Right renal cortex interstitium (tissue), 3 donors: ENCODE results near the gene MSANTD1. TPM values are rescaled to one million over a fixed set of nuclear protein-coding genes. Genes with fewer than 3 reads are reported as not detected.

ENCODE experiments used
- DNase-seq, 3 donors: peaks; one replicate each; pipeline ENCODE4 v3.0.0-alpha.2; 2013; ENCODE audit warnings: low read depth in 3 of 3, low spot score in 2 of 3
- polyA plus RNA-seq, 3 donors: library from polyadenylated mRNA; unstranded; fragments of 120-200 nt; gene quantifications; one replicate each; pipeline ENCODE4 v1.2.1, GENCODE V29; 2013; ENCODE audit not compliant: insufficient read length in 3 of 3

The MSANTD1 gene
- polyA plus RNA-seq, 3 donors: 0.29 to 0.42 (median 0.35) TPM

GRCh38 chr4:3231471-3231870 is 17.5 kb upstream of the MSANTD1 start:
- no peak for DNase-seq

- DNase-seq: no peak
Measured at GRCh38 chr4:3232001-3232400, 17.0 kb upstream of the MSANTD1 start.

GRCh38 chr4:3232871-3233271 is 16.1 kb upstream of the MSANTD1 start:
- DNase-seq: no peak

GRCh38 chr4:3233391-3234071 is 15.4 kb upstream of the MSANTD1 start:
- DNase-seq: no peak

GRCh38 chr4:3234171-3235029 is 14.6 kb upstream of the MSANTD1 start:
- DNase-seq: no peak

GRCh38 chr4:3235030-3235345 is 14.0 kb upstream of the MSANTD1 start:
- no peak for DNase-seq

GRCh38 chr4:3235581-3235980 is 13.4 kb upstream of the MSANTD1 start:
- DNase-seq: no peak

GRCh38 chr4:3236326-3236878 is 12.6 kb upstream of the MSANTD1 start:
- DNase-seq: no peak

GRCh38 chr4:3237266-3237665 is 11.7 kb upstream of the MSANTD1 start:
- no peak for DNase-seq

- no peak for DNase-seq
Measured at GRCh38 chr4:3237712-3238560, 11.0 kb upstream of the MSANTD1 start.

- no peak for DNase-seq
Measured at GRCh38 chr4:3238721-3239120, 10.2 kb upstream of the MSANTD1 start.

- DNase-seq: no peak
Measured at GRCh38 chr4:3239303-3239702, 9.7 kb upstream of the MSANTD1 start.

- DNase-seq: no peak
Measured at GRCh38 chr4:3239998-3240920, 8.7 kb upstream of the MSANTD1 start.

- DNase-seq: no peak
Measured at GRCh38 chr4:3240936-3241522, 7.9 kb upstream of the MSANTD1 start.

GRCh38 chr4:3241898-3242524 is 6.9 kb upstream of the MSANTD1 start:
- peak; percentile 47 to 64 (median 48) for DNase-seq

GRCh38 chr4:3243136-3243780 is 5.7 kb upstream of the MSANTD1 start:
- DNase-seq: no peak

GRCh38 chr4:3244002-3244401 is 5.0 kb upstream of the MSANTD1 start:
- no peak for DNase-seq

GRCh38 chr4:3244747-3245146 is 4.2 kb upstream of the MSANTD1 start:
- DNase-seq: no peak

- DNase-seq: no peak
Measured at GRCh38 chr4:3245676-3246075, 3.3 kb upstream of the MSANTD1 start.
